ENCODE results near the gene SORBS1.

- TF ChIP-seq CBX8 (IDR thresholded peaks at IDR 0.05; ENCODE audit: borderline replicate concordance, extremely low read depth, low read depth, low read length, poor library complexity, severe bottlenecking): no peak
- no peak for TF ChIP-seq JUN (IDR thresholded peaks at IDR 0.05; ENCODE audit: borderline replicate concordance, low read depth, low read length)
- no peak for TF ChIP-seq JUN (CRISPR knock-in tag; IDR thresholded peaks at IDR 0.05; ENCODE audit: borderline replicate concordance)
- TF ChIP-seq HIVEP1 (CRISPR knock-in tag; IDR thresholded peaks at IDR 0.05): no peak
- TF ChIP-seq, protein P1, sequence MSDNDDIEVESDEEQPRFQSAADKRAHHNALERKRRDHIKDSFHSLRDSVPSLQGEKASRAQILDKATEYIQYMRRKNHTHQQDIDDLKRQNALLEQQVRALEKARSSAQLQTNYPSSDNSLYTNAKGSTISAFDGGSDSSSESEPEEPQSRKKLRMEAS (CRISPR knock-in tag; IDR thresholded peaks at IDR 0.05): no peak
- TF ChIP-seq HOXB6 (CRISPR knock-in tag; IDR thresholded peaks at IDR 0.05; ENCODE audit: borderline replicate concordance): no peak
- TF ChIP-seq GABPA (tag; conservative IDR thresholded peaks at IDR 0.05; ENCODE audit: low read depth): no peak
- no peak for TF ChIP-seq ZBTB8A (IDR thresholded peaks at IDR 0.05; ENCODE audit: partially characterized antibody)
- no peak for TF ChIP-seq CHD2 (IDR thresholded peaks at IDR 0.05; ENCODE audit: low read depth, low read length)
- TF ChIP-seq, protein P2, sequence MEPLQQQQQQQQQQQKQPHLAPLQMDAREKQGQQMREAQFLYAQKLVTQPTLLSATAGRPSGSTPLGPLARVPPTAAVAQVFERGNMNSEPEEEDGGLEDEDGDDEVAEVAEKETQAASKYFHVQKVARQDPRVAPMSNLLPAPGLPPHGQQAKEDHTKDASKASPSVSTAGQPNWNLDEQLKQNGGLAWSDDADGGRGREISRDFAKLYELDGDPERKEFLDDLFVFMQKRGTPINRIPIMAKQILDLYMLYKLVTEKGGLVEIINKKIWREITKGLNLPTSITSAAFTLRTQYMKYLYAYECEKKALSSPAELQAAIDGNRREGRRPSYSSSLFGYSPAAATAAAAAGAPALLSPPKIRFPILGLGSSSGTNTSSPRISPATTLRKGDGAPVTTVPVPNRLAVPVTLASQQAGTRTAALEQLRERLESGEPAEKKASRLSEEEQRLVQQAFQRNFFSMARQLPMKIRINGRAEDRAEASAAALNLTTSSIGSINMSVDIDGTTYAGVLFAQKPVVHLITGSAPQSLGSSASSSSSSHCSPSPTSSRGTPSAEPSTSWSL (CRISPR knock-in tag; IDR thresholded peaks at IDR 0.05; ENCODE audit: borderline replicate concordance): no peak
- TF ChIP-seq BRCA1 (IDR thresholded peaks at IDR 0.05): no peak
- TF ChIP-seq BRCA1 (CRISPR knock-in tag; IDR thresholded peaks at IDR 0.05): no peak
- TF ChIP-seq TBP (optimal IDR thresholded peaks at IDR 0.05; ENCODE audit: low read depth, low read length): no peak
- TF ChIP-seq ELF4 (CRISPR knock-in tag; IDR thresholded peaks at IDR 0.05): no peak
These were observed 55.0 kb downstream of the SORBS1 start for GRCh38 chr10:95506056-95506737.
